Loucy (cell line): ENCODE data around the gene MDM2.
"Not testable (repeated sequence)": the region's sequence is repeated elsewhere in the genome, so short reads cannot be mapped to it uniquely, and the experiment has no call there.

Source experiments
- H2AFZ ChIP-seq: fragments of 200-600 bp; sonication (generic); 2 replicates; pipeline ENCODE4 v1.6.0; 2016; ENCODE audit warnings: antibody characterized with exemption, mild to moderate bottlenecking, low read length, moderate library complexity
- H3F3A ChIP-seq: fragments of 200-600 bp; 2 replicates; pipeline ENCODE4 v1.6.0; 2016; ENCODE audit warnings: antibody characterized with exemption, low read depth, mild to moderate bottlenecking
- H3K27me3 ChIP-seq: fragments of 200-600 bp; sonication (generic); 2 replicates; pipeline ENCODE4 v1.6.1; 2014; ENCODE audit warnings: low read length, mild to moderate bottlenecking; ENCODE audit not compliant: insufficient read depth, poor library complexity, severe bottlenecking
- H3K36me3 ChIP-seq: fragments of 200-600 bp; sonication (generic); 2 replicates; pipeline ENCODE4 v1.6.1; 2016; ENCODE audit warnings: low read length; ENCODE audit not compliant: insufficient read depth
- H3K4me1 ChIP-seq: fragments of 200-600 bp; sonication (generic); 2 replicates; pipeline ENCODE4 v1.5.1; 2014; ENCODE audit warnings: low read length, mild to moderate bottlenecking; ENCODE audit not compliant: insufficient read depth, poor library complexity, severe bottlenecking
- H3K4me2 ChIP-seq: fragments of 200-600 bp; sonication (generic); 2 replicates; pipeline ENCODE4 v1.6.0; 2014; ENCODE audit warnings: antibody characterized with exemption, low read length, low read depth, mild to moderate bottlenecking; ENCODE audit not compliant: poor library complexity, severe bottlenecking
- H3K4me3 ChIP-seq: fragments of 200-600 bp; sonication (generic); 2 replicates; pipeline ENCODE4 v1.5.1; 2014; ENCODE audit warnings: low read length, mild to moderate bottlenecking, mixed read lengths; ENCODE audit not compliant: poor library complexity, severe bottlenecking
- H3K79me2 ChIP-seq: fragments of 200-600 bp; sonication (generic); 2 replicates; pipeline ENCODE4 v1.6.1; 2014; ENCODE audit warnings: low read length; ENCODE audit not compliant: insufficient read depth
- H3K9ac ChIP-seq: fragments of 200-600 bp; sonication (generic); 2 replicates; pipeline ENCODE4 v1.6.0; 2014; ENCODE audit warnings: mild to moderate bottlenecking, low read depth, low read length, moderate library complexity; ENCODE audit not compliant: poor library complexity, severe bottlenecking
- H3K9me2 ChIP-seq: fragments of 200-600 bp; sonication (generic); replicated peaks from 2 replicates; pipeline ENCODE4 v1.6.1; 2016; ENCODE audit warnings: low read depth, low read length, mixed read lengths
- H3K9me3 ChIP-seq: fragments of 200-600 bp; sonication (generic); 2 replicates; pipeline ENCODE4 v1.6.1; 2014; ENCODE audit warnings: mild to moderate bottlenecking, antibody characterized with exemption, low read length, low read depth; ENCODE audit not compliant: insufficient read depth
- H4K20me1 ChIP-seq: fragments of 200-600 bp; sonication (generic); 2 replicates; pipeline ENCODE4 v1.6.0; 2014; ENCODE audit warnings: antibody characterized with exemption, low read length, mild to moderate bottlenecking; ENCODE audit not compliant: insufficient read depth, poor library complexity, severe bottlenecking
- EZH2phosphoT487 ChIP-seq: fragments of 200-600 bp; IDR thresholded peaks from 2 replicates; pipeline ENCODE4 v1.6.1; 2018; ENCODE audit warnings: antibody characterized with exemption, mild to moderate bottlenecking, moderate library complexity, borderline replicate concordance
- TF ChIP-seq, protein P1 (sequence below): fragments of 200-600 bp; sonication (generic); conservative IDR thresholded peaks from 2 replicates; pipeline ENCODE4 v1.5.1; 2014; ENCODE audit warnings: mild to moderate bottlenecking, antibody characterized with exemption, low read length

MDM2 gene

GRCh38 chr12:68815928-68816800, 8.2 kb downstream of the MDM2 start:
- Histone ChIP-seq H3K9me3 (no peaks in the 10 kb centered on the region), H3K36me3 (peaks cover 69% of the 10 kb centered on the region), H3K4me3 (peak overlapping the region; percentile 48), H3K27me3 (no peaks in the 10 kb centered on the region), H3F3A (no peaks in the 10 kb centered on the region), H4K20me1 (peaks cover 64% of the 10 kb centered on the region), H3K79me2 (peaks cover 92% of the 10 kb centered on the region), H3K4me2 (peak overlapping the region; percentile 70), H3K4me1 (peaks cover 34% of the 10 kb centered on the region), H3K9ac (no peak overlapping the region), H3K9me2 (no peaks in the 10 kb centered on the region), H2AFZ (no peak overlapping the region)
- TF ChIP-seq EZH2phosphoT487: no peak
- TF ChIP-seq, protein P1, sequence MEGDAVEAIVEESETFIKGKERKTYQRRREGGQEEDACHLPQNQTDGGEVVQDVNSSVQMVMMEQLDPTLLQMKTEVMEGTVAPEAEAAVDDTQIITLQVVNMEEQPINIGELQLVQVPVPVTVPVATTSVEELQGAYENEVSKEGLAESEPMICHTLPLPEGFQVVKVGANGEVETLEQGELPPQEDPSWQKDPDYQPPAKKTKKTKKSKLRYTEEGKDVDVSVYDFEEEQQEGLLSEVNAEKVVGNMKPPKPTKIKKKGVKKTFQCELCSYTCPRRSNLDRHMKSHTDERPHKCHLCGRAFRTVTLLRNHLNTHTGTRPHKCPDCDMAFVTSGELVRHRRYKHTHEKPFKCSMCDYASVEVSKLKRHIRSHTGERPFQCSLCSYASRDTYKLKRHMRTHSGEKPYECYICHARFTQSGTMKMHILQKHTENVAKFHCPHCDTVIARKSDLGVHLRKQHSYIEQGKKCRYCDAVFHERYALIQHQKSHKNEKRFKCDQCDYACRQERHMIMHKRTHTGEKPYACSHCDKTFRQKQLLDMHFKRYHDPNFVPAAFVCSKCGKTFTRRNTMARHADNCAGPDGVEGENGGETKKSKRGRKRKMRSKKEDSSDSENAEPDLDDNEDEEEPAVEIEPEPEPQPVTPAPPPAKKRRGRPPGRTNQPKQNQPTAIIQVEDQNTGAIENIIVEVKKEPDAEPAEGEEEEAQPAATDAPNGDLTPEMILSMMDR: no peak

GRCh38 chr12:68819481-68819880, 11.5 kb downstream of the MDM2 start:
- H3K9me3 ChIP-seq, H3K4me2 ChIP-seq, H3K4me3 ChIP-seq, H3K27me3 ChIP-seq, H2AFZ ChIP-seq, H3K9ac ChIP-seq, H3F3A ChIP-seq, H3K9me2 ChIP-seq: not testable (repeated sequence)
- Histone ChIP-seq H3K36me3 (peaks cover 84% of the 10 kb centered on the region), H3K4me1 (peaks cover 13% of the 10 kb centered on the region), H4K20me1 (peaks cover 52% of the 10 kb centered on the region), H3K79me2 (peaks cover 75% of the 10 kb centered on the region)

DNA sequence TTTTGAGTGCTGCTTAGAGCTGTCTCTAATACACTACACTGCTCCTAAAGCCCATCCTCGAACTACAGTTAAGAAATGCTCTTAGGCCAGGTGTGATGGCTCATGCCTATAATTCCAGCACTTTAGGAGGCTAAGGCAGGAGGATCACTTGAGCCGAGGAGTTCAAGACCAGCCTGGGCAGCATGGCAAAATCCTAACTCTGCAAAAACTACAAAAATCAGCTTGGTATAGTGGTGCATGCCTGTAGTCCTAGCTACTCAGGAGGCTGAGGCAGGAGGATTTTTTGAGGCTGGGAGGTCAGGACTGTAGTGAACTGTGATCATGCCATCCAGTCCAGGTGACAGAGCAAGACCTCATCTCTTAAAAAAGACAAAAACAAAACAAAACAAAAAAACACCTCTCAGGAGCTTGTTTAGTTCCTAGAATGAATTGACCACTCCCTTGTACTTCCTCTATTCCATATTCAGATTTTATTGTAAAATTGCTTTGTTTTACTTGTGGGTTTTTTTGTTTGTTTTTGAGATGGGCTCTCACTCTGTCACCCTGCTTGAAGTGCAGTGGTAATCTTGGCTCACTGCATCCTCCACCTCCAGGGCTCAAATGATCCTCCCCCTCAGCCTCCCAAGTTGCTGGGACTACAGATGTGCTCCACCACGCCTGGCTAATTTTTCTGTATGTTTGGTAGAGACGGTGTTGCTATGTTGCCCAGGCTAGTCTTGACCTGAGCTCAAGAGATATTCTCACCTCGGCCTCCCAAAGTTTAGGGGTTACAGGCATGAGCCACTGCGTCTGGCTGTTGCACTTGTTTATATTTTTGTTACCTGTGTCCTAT, 13.6 kb downstream of the MDM2 start:
- no peaks in the 10 kb centered on the region for H3F3A ChIP-seq
- no peaks in the 10 kb centered on the region for H3K9me3 ChIP-seq
- H3K9me2 ChIP-seq: no peaks in the 10 kb centered on the region
- peaks cover 54% of the 10 kb centered on the region for H3K79me2 ChIP-seq
- peaks cover 7% of the 10 kb centered on the region for H3K4me1 ChIP-seq
- H3K4me2 ChIP-seq: no peak overlapping the region
- peaks cover 34% of the 10 kb centered on the region for H4K20me1 ChIP-seq
- peaks cover 90% of the 10 kb centered on the region for H3K36me3 ChIP-seq
- no peak for TF ChIP-seq EZH2phosphoT487
- TF ChIP-seq, protein P1: no peak
- no peak overlapping the region for H3K4me3 ChIP-seq
- no peaks in the 10 kb centered on the region for H3K27me3 ChIP-seq
- H2AFZ ChIP-seq: no peak overlapping the region
- no peak overlapping the region for H3K9ac ChIP-seq
